HG02884 (cell line): ENCODE results near the gene UTF1.
"Not testable (repeated sequence)": the region's sequence is repeated elsewhere in the genome, so short reads cannot be mapped to it uniquely, and the experiment has no call there.

Source experiments
- ATAC-seq: cut with Tn5 transposase; IDR thresholded peaks from one replicate; pipeline ENCODE4 v1.9.1; 2021; ENCODE audit warnings: mild to moderate bottlenecking, moderate library complexity; ENCODE audit not compliant: unreplicated experiment

The UTF1 gene

GRCh38 chr10:133208466-133208865, 21.6 kb upstream of the UTF1 start:
- ATAC-seq = no peak

GRCh38 chr10:133209117-133209516, 20.9 kb upstream of the UTF1 start:
- no peak for ATAC-seq

- no peak for ATAC-seq
These were observed 20.4 kb upstream of the UTF1 start for GRCh38 chr10:133209641-133210040.

- no peak for ATAC-seq
These were observed 19.4 kb upstream of the UTF1 start for GRCh38 chr10:133210398-133211140.

GRCh38 chr10:133211141-133211830, 18.7 kb upstream of the UTF1 start:
- ATAC-seq = no peak

- no peak for ATAC-seq
These were observed 17.8 kb upstream of the UTF1 start for GRCh38 chr10:133211959-133212852.

- ATAC-seq = no peak
These were observed 17.0 kb upstream of the UTF1 start for GRCh38 chr10:133212853-133213494.

- no peak for ATAC-seq
These were observed 16.2 kb upstream of the UTF1 start for GRCh38 chr10:133213641-133214467.

- ATAC-seq = no peak
These were observed 15.3 kb upstream of the UTF1 start for GRCh38 chr10:133214468-133215410.

- ATAC-seq = no peak
These were observed 14.4 kb upstream of the UTF1 start for GRCh38 chr10:133215586-133215985.

- ATAC-seq = no peak
These were observed 13.2 kb upstream of the UTF1 start for GRCh38 chr10:133216776-133217175.

- ATAC-seq = no peak
These were observed 12.0 kb upstream of the UTF1 start for GRCh38 chr10:133217800-133218589.

GRCh38 chr10:133218891-133219290, 11.1 kb upstream of the UTF1 start:
- ATAC-seq = no peak

- ATAC-seq = no peak
These were observed 10.2 kb upstream of the UTF1 start for GRCh38 chr10:133219782-133220181.

GRCh38 chr10:133221331-133221730, 8.7 kb upstream of the UTF1 start:
- no peak for ATAC-seq

GRCh38 chr10:133221756-133222155, 8.3 kb upstream of the UTF1 start:
- ATAC-seq = not testable (repeated sequence)

- ATAC-seq = no peak
These were observed 5.9 kb upstream of the UTF1 start for GRCh38 chr10:133224076-133224475.

- ATAC-seq = no peak
These were observed 5.2 kb upstream of the UTF1 start for GRCh38 chr10:133224756-133225372.
